Measurements from ENCODE around the gene ITPR2.

ITPR2 gene

GRCh38 chr12:26713885-26714383 lies 119.1 kb downstream of the ITPR2 start:
- no peak for DNase-seq (ENCODE audit: extremely low read depth, low read depth)
- no peak overlapping the region for H3K4me3 ChIP-seq (replicated peaks; ENCODE audit: low read depth, low read length)
- TF ChIP-seq, protein P1, sequence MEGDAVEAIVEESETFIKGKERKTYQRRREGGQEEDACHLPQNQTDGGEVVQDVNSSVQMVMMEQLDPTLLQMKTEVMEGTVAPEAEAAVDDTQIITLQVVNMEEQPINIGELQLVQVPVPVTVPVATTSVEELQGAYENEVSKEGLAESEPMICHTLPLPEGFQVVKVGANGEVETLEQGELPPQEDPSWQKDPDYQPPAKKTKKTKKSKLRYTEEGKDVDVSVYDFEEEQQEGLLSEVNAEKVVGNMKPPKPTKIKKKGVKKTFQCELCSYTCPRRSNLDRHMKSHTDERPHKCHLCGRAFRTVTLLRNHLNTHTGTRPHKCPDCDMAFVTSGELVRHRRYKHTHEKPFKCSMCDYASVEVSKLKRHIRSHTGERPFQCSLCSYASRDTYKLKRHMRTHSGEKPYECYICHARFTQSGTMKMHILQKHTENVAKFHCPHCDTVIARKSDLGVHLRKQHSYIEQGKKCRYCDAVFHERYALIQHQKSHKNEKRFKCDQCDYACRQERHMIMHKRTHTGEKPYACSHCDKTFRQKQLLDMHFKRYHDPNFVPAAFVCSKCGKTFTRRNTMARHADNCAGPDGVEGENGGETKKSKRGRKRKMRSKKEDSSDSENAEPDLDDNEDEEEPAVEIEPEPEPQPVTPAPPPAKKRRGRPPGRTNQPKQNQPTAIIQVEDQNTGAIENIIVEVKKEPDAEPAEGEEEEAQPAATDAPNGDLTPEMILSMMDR (IDR thresholded peaks at IDR 0.05; ENCODE audit: low read depth, low read length, missing control alignments): no peak

GRCh38 chr12:26712892-26713291 lies 120.1 kb downstream of the ITPR2 start:
- no peak for DNase-seq (ENCODE audit: extremely low read depth, low read depth)
- no peak overlapping the region for H3K4me3 ChIP-seq (replicated peaks; ENCODE audit: low read depth, low read length)
- TF ChIP-seq, protein P1 (IDR thresholded peaks at IDR 0.05; ENCODE audit: low read depth, low read length, missing control alignments): no peak

GRCh38 chr12:26711569-26711968 lies 121.4 kb downstream of the ITPR2 start:
- DNase-seq (ENCODE audit: extremely low read depth, low read depth): no peak
- TF ChIP-seq, protein P1 (IDR thresholded peaks at IDR 0.05; ENCODE audit: low read depth, low read length, missing control alignments): no peak
- H3K4me3 ChIP-seq (replicated peaks; ENCODE audit: low read depth, low read length): no peak overlapping the region

DNA sequence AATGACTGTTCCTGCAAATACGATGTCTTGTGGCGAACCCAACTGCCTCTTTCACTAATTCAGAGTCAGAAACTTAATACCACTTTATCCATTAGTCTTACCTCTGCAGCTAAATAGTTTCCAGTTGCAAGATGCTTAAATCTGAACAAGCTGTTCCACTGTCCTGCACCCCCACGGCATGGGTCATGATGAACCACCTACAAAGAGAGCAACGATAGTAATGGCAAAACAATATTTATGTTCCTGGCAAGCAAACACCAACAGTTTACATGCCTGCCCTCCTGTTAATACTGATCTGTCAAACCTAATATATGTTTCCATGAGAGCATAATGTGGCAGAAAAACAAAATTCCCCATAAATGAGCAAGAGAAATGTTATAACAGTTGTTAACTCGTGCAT lies 121.9 kb downstream of the ITPR2 start:
- H3K4me3 ChIP-seq (replicated peaks; ENCODE audit: low read depth, low read length): no peak overlapping the region
- TF ChIP-seq, protein P1 (IDR thresholded peaks at IDR 0.05; ENCODE audit: low read depth, low read length, missing control alignments): no peak
- DNase-seq (ENCODE audit: extremely low read depth, low read depth): no peak

- no peak overlapping the region for H3K4me3 ChIP-seq (replicated peaks; ENCODE audit: low read depth, low read length)
- TF ChIP-seq, protein P1 (IDR thresholded peaks at IDR 0.05; ENCODE audit: low read depth, low read length, missing control alignments): no peak
- no peak for DNase-seq (ENCODE audit: extremely low read depth, low read depth)
These were observed 127.1 kb downstream of the ITPR2 start for GRCh38 chr12:26705851-26706250.

- TF ChIP-seq, protein P1 (IDR thresholded peaks at IDR 0.05; ENCODE audit: low read depth, low read length, missing control alignments): no peak
- DNase-seq (ENCODE audit: extremely low read depth, low read depth): no peak
- H3K4me3 ChIP-seq (replicated peaks; ENCODE audit: low read depth, low read length): no peak overlapping the region
These were observed 128.1 kb downstream of the ITPR2 start for GRCh38 chr12:26704684-26705460.

Data from HFF-Myc (cell line).